Pons (tissue), 1 donor: ENCODE data around the gene STARD10.

Experiments
- DNase-seq: peaks from one replicate; pipeline ENCODE4 v3.0.0-alpha.2; 2016; ENCODE audit warnings: low spot score

Gene STARD10

DNA sequence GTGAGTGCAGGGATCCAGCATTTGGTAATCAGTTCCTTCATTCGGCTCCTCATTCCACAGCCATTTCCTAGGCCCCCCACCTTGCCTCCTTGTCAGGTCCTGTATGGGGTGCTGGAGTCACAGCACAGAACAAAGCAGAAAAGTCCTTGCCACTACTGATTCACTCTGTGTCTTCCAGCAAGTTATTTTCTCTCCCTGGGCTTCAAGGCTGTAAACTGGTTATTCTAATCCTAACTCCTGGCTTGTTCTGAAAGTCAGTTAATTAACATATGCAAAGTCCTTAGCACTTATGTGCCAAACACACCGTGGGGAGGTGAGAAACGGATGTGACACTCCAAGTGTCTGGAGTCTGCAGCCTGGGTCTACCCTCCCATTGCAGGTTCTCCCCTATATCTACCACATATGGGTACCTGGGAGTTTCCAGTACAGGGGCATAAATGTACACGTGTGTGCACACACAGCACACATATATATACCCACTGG lies 89.0 kb downstream of the STARD10 start:
- DNase-seq = no peak
